Osteoblast (primary cell): ENCODE results near the gene NUP107. TPM values are rescaled to one million over a fixed set of nuclear protein-coding genes. Genes with fewer than 3 reads are reported as not detected.

Experiments used
- DNase-seq: peaks from one replicate; pipeline ENCODE4 v3.0.0; 2011; ENCODE audit warnings: low spot score, mixed read lengths; ENCODE audit not compliant: insufficient read length; ENCODE audit errors: missing footprints
- H2AFZ ChIP-seq: 2 replicates; pipeline ENCODE4 v1.6.0; 2011; ENCODE audit warnings: mild to moderate bottlenecking, low read length
- H3K27ac ChIP-seq: 2 replicates; pipeline ENCODE4 v1.5.1; 2011; ENCODE audit warnings: mild to moderate bottlenecking, low read depth, low read length, moderate library complexity
- H3K27me3 ChIP-seq: 2 replicates; pipeline ENCODE4 v1.6.0; 2012; ENCODE audit warnings: mild to moderate bottlenecking, control low read depth, inconsistent platforms, low read length, moderate library complexity; ENCODE audit not compliant: insufficient read depth
- H3K36me3 ChIP-seq: 2 replicates; pipeline ENCODE4 v1.5.1; 2011; ENCODE audit warnings: mild to moderate bottlenecking, low read length, control low read depth, moderate library complexity; ENCODE audit not compliant: insufficient read depth
- H3K4me1 ChIP-seq: 2 replicates; pipeline ENCODE4 v1.5.1; 2011; ENCODE audit warnings: mild to moderate bottlenecking, low read length, control low read depth, moderate library complexity; ENCODE audit not compliant: insufficient read depth
- H3K4me2 ChIP-seq: 2 replicates; pipeline ENCODE4 v1.6.0; 2011; ENCODE audit warnings: mild to moderate bottlenecking, low read length; ENCODE audit not compliant: insufficient read depth
- H3K4me3 ChIP-seq: fragments of 200-600 bp; sonication (generic); 3 replicates; pipeline ENCODE4 v1.5.1; 2012; ENCODE audit warnings: mild to moderate bottlenecking, low read length, inconsistent platforms; ENCODE audit not compliant: insufficient read depth
- H3K79me2 ChIP-seq: 2 replicates; pipeline ENCODE4 v1.6.0; 2012; ENCODE audit warnings: mild to moderate bottlenecking, low read length, control low read depth, inconsistent platforms; ENCODE audit not compliant: insufficient read depth
- H3K9me3 ChIP-seq: 2 replicates; pipeline ENCODE4 v1.5.1; 2011; ENCODE audit warnings: low read depth, low read length, control low read depth
- H4K20me1 ChIP-seq: 2 replicates; pipeline ENCODE4 v1.6.0; 2012; ENCODE audit warnings: mild to moderate bottlenecking, low read length, control low read depth; ENCODE audit not compliant: insufficient read depth
- CTCF ChIP-seq: IDR thresholded peaks from 2 replicates; pipeline ENCODE4 v1.5.1; 2011; ENCODE audit warnings: mild to moderate bottlenecking, low read depth, low read length, moderate library complexity; ENCODE audit errors: extremely low read depth
- total RNA-seq: library from RNA; depleted of rRNA; stranded (reverse); fragments of >200 nt; gene quantifications from 2 replicates; pipeline ENCODE4 v1.2.3, GENCODE V29; 2012

The NUP107 gene
- total RNA-seq, 1 donor: 43.8 TPM

- no peak overlapping the region for H3K27ac ChIP-seq
- H3K4me2 ChIP-seq: no peak overlapping the region
- no peak for DNase-seq
- no peaks in the 10 kb centered on the region for H3K4me1 ChIP-seq
- no peaks in the 10 kb centered on the region for H3K79me2 ChIP-seq
- no peaks in the 10 kb centered on the region for H4K20me1 ChIP-seq
- H3K4me3 ChIP-seq: no peak overlapping the region
- no peaks in the 10 kb centered on the region for H3K9me3 ChIP-seq
- H3K27me3 ChIP-seq: no peaks in the 10 kb centered on the region
- H2AFZ ChIP-seq: no peak overlapping the region
- H3K36me3 ChIP-seq: no peaks in the 10 kb centered on the region
- no peak for TF ChIP-seq CTCF
Observed at GRCh38 chr12:68776976-68777610, 90.3 kb downstream of the NUP107 start.

DNA sequence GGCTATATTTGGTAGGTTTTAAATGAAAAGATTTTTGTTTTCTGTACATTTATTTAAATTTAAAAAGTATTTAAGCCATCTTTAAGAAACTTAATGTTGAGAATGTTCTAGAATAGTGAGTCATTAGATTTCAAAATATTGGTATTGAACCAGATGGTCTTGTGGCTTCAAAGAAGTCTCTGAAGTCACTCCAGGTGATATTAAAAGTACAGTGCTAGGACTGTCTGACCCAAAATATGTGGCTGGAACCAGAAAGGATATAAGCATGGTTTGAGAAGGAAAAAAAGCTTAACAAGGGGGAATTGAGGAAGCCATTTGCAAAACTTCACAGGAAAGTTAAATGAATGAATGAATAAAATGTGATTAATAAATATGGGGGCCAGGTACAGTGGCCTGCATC lies 92.5 kb downstream of the NUP107 start:
- H3K27ac ChIP-seq: no peak overlapping the region
- no peaks in the 10 kb centered on the region for H3K79me2 ChIP-seq
- no peak for TF ChIP-seq CTCF
- H2AFZ ChIP-seq: no peak overlapping the region
- no peak overlapping the region for H3K4me3 ChIP-seq
- H3K27me3 ChIP-seq: no peaks in the 10 kb centered on the region
- H3K4me2 ChIP-seq: no peak overlapping the region
- H4K20me1 ChIP-seq: no peaks in the 10 kb centered on the region
- no peaks in the 10 kb centered on the region for H3K36me3 ChIP-seq
- no peak for DNase-seq
- H3K9me3 ChIP-seq: no peaks in the 10 kb centered on the region
- H3K4me1 ChIP-seq: peaks cover 4% of the 10 kb centered on the region

GRCh38 chr12:68780731-68781130 lies 94.0 kb downstream of the NUP107 start:
- no peaks in the 10 kb centered on the region for H3K79me2 ChIP-seq
- no peak overlapping the region for H3K4me3 ChIP-seq
- no peak for TF ChIP-seq CTCF
- no peaks in the 10 kb centered on the region for H3K9me3 ChIP-seq
- H3K27me3 ChIP-seq: no peaks in the 10 kb centered on the region
- no peaks in the 10 kb centered on the region for H3K36me3 ChIP-seq
- no peak overlapping the region for H3K4me2 ChIP-seq
- no peak overlapping the region for H2AFZ ChIP-seq
- no peak overlapping the region for H3K27ac ChIP-seq
- H4K20me1 ChIP-seq: no peaks in the 10 kb centered on the region
- H3K4me1 ChIP-seq: peaks cover 6% of the 10 kb centered on the region
- no peak for DNase-seq

GRCh38 chr12:68781728-68782127 lies 95.0 kb downstream of the NUP107 start:
- H3K27ac ChIP-seq: no peak overlapping the region
- no peak for DNase-seq
- no peaks in the 10 kb centered on the region for H3K9me3 ChIP-seq
- peaks cover 6% of the 10 kb centered on the region for H3K4me1 ChIP-seq
- H4K20me1 ChIP-seq: no peaks in the 10 kb centered on the region
- H3K4me3 ChIP-seq: no peak overlapping the region
- no peaks in the 10 kb centered on the region for H3K79me2 ChIP-seq
- no peaks in the 10 kb centered on the region for H3K36me3 ChIP-seq
- TF ChIP-seq CTCF: no peak
- H3K27me3 ChIP-seq: no peaks in the 10 kb centered on the region
- no peak overlapping the region for H2AFZ ChIP-seq
- no peak overlapping the region for H3K4me2 ChIP-seq
